C4-2B (cell line): ENCODE data around the gene PDE6A.

Source experiments
- CTCF ChIP-seq: fragments of 450-650 bp; conservative IDR thresholded peaks from 2 replicates; pipeline ENCODE4 v1.5.1; 2017; ENCODE audit warnings: mild to moderate bottlenecking
- ZFX ChIP-seq: fragments of 450-650 bp; IDR thresholded peaks from 2 replicates; pipeline ENCODE4 v1.6.1; 2017

GRCh38 chr5:149859746-149860145 lies 84.8 kb downstream of the PDE6A start:
- TF ChIP-seq CTCF (no peak), ZFX (no peak)
